Measurements from ENCODE around the gene B3GNT5.

B3GNT5 gene

GRCh38 chr3:183278479-183279088, 25.5 kb downstream of the B3GNT5 start:
- no peak for DNase-seq (ENCODE audit: low read depth)
- H3K4me3 ChIP-seq (ENCODE audit: low read depth, low read length) = no peak overlapping the region
- no peak for TF ChIP-seq CTCF (conservative IDR thresholded peaks at IDR 0.05; ENCODE audit: low read depth, low read length)

- DNase-seq (ENCODE audit: low read depth) = no peak
- no peak overlapping the region for H3K4me3 ChIP-seq (ENCODE audit: low read depth, low read length)
- no peak for TF ChIP-seq CTCF (conservative IDR thresholded peaks at IDR 0.05; ENCODE audit: low read depth, low read length)
These were observed 26.3 kb downstream of the B3GNT5 start for GRCh38 chr3:183279371-183279770.

- no peak for TF ChIP-seq CTCF (conservative IDR thresholded peaks at IDR 0.05; ENCODE audit: low read depth, low read length)
- no peak overlapping the region for H3K4me3 ChIP-seq (ENCODE audit: low read depth, low read length)
- DNase-seq (ENCODE audit: low read depth) = no peak
These were observed 28.2 kb downstream of the B3GNT5 start for GRCh38 chr3:183281126-183281797.

GRCh38 chr3:183283886-183284285, 30.8 kb downstream of the B3GNT5 start:
- no peak overlapping the region for H3K4me3 ChIP-seq (ENCODE audit: low read depth, low read length)
- TF ChIP-seq CTCF (conservative IDR thresholded peaks at IDR 0.05; ENCODE audit: low read depth, low read length) = no peak
- DNase-seq (ENCODE audit: low read depth) = no peak

- no peak overlapping the region for H3K4me3 ChIP-seq (ENCODE audit: low read depth, low read length)
- no peak for DNase-seq (ENCODE audit: low read depth)
- TF ChIP-seq CTCF (conservative IDR thresholded peaks at IDR 0.05; ENCODE audit: low read depth, low read length) = no peak
These were observed 31.5 kb downstream of the B3GNT5 start for GRCh38 chr3:183284570-183284969.

GRCh38 chr3:183285318-183285717, 32.3 kb downstream of the B3GNT5 start:
- TF ChIP-seq CTCF (conservative IDR thresholded peaks at IDR 0.05; ENCODE audit: low read depth, low read length) = no peak
- peak; percentile 43 for DNase-seq (ENCODE audit: low read depth)

More at GRCh38 chr3:183285318-183285717, 32.3 kb downstream of the B3GNT5 start:
- no peak overlapping the region for H3K4me3 ChIP-seq (ENCODE audit: low read depth, low read length)

Data from choroid plexus epithelial cell (primary cell).